Renal pelvis (tissue), 12 donors: ENCODE results near the gene VDAC1. TPM values are rescaled to one million over a fixed set of nuclear protein-coding genes. Genes with fewer than 3 reads are reported as not detected.

Source experiments
- DNase-seq: peaks from one replicate; pipeline ENCODE4 v3.0.0-alpha.2; 2013
- long read RNA-seq, 16 experiments: transcript quantifications; one replicate each; lab custom pipeline, GENCODE V29; 2026
- polyA plus RNA-seq, 3 donors: library from polyadenylated mRNA; unstranded; fragments of 120-200 nt; gene quantifications; one replicate each; pipeline ENCODE4 v1.2.1, GENCODE V29; 2013; ENCODE audit not compliant: insufficient read length in 3 of 3

Gene VDAC1, protein sequence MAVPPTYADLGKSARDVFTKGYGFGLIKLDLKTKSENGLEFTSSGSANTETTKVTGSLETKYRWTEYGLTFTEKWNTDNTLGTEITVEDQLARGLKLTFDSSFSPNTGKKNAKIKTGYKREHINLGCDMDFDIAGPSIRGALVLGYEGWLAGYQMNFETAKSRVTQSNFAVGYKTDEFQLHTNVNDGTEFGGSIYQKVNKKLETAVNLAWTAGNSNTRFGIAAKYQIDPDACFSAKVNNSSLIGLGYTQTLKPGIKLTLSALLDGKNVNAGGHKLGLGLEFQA
- polyA plus RNA-seq: 100 to 1,000 TPM; 169 to 196 (median 192) TPM
- long read RNA-seq, donor 1, transcript VDAC1-203 (9 exons, 1,873 nt): major isoform, 60 of 128 reads
- long read RNA-seq, donor 1, transcript VDAC1-202 (9 exons, 1,807 nt): minor isoform, 12 of 128 reads
- long read RNA-seq, donor 1, transcript VDAC1-207 (4 exons, 635 nt): minor isoform, 48 of 128 reads
- long read RNA-seq, donor 1, partial matches to known transcripts: 6 of 128 reads
- long read RNA-seq, donor 1, other reads (novel, unspliced or antisense): 0 of 128 reads
- long read RNA-seq, donor 2, transcript VDAC1-203 (9 exons, 1,873 nt): minor isoform, 71 of 192 reads
- long read RNA-seq, donor 2, transcript VDAC1-202 (9 exons, 1,807 nt): minor isoform, 16 of 192 reads
- long read RNA-seq, donor 2, transcript VDAC1-207 (4 exons, 635 nt): major isoform, 78 of 192 reads
- long read RNA-seq, donor 2, partial matches to known transcripts: 24 of 192 reads
- long read RNA-seq, donor 2, other reads (novel, unspliced or antisense): 0 of 192 reads
- long read RNA-seq, donor 3, transcript VDAC1-203 (9 exons, 1,873 nt): major isoform, 71 of 138 reads
- long read RNA-seq, donor 3, transcript VDAC1-202 (9 exons, 1,807 nt): minor isoform, 14 of 138 reads
- long read RNA-seq, donor 3, transcript VDAC1-207 (4 exons, 635 nt): minor isoform, 37 of 138 reads
- long read RNA-seq, donor 3, partial matches to known transcripts: 14 of 138 reads
- long read RNA-seq, donor 3, other reads (novel, unspliced or antisense): 0 of 138 reads
- long read RNA-seq, donor 4, transcript VDAC1-202 (9 exons, 1,807 nt): minor isoform, 12 of 212 reads
- long read RNA-seq, donor 4, transcript VDAC1-203 (9 exons, 1,873 nt): major isoform, 66 of 212 reads
- long read RNA-seq, donor 4, transcript VDAC1-207 (4 exons, 635 nt): minor isoform, 63 of 212 reads
- long read RNA-seq, donor 4, partial matches to known transcripts: 68 of 212 reads
- long read RNA-seq, donor 4, other reads (novel, unspliced or antisense): 0 of 212 reads
- long read RNA-seq, donor 5, transcript VDAC1-203 (9 exons, 1,873 nt): major isoform, 32 of 50 reads
- long read RNA-seq, donor 5, transcript VDAC1-207 (4 exons, 635 nt): minor isoform, 9 of 50 reads
- long read RNA-seq, donor 5, transcript VDAC1-202 (9 exons, 1,807 nt): minor isoform, 7 of 50 reads
- long read RNA-seq, donor 5, partial matches to known transcripts: 0 of 50 reads
- long read RNA-seq, donor 5, other reads (novel, unspliced or antisense): 0 of 50 reads
- long read RNA-seq, donor 6, transcript VDAC1-202 (9 exons, 1,807 nt): minor isoform, 8 of 115 reads
- long read RNA-seq, donor 6, transcript VDAC1-203 (9 exons, 1,873 nt): minor isoform, 38 of 115 reads
- long read RNA-seq, donor 6, transcript VDAC1-207 (4 exons, 635 nt): major isoform, 59 of 115 reads
- long read RNA-seq, donor 6, partial matches to known transcripts: 6 of 115 reads
- long read RNA-seq, donor 6, other reads (novel, unspliced or antisense): 0 of 115 reads
- long read RNA-seq, donor 7, transcript VDAC1-202 (9 exons, 1,807 nt): minor isoform, 20 of 154 reads
- long read RNA-seq, donor 7, transcript VDAC1-203 (9 exons, 1,873 nt): major isoform, 69 of 154 reads
- long read RNA-seq, donor 7, transcript VDAC1-207 (4 exons, 635 nt): minor isoform, 28 of 154 reads
- long read RNA-seq, donor 7, partial matches to known transcripts: 37 of 154 reads
- long read RNA-seq, donor 7, other reads (novel, unspliced or antisense): 0 of 154 reads
- long read RNA-seq, donor 8, transcript VDAC1-207 (4 exons, 635 nt): minor isoform, 13 of 36 reads
- long read RNA-seq, donor 8, transcript VDAC1-202 (9 exons, 1,807 nt): minor isoform, 6 of 36 reads
- long read RNA-seq, donor 8, transcript VDAC1-203 (9 exons, 1,873 nt): major isoform, 16 of 36 reads
- long read RNA-seq, donor 8, partial matches to known transcripts: 0 of 36 reads
- long read RNA-seq, donor 8, other reads (novel, unspliced or antisense): 0 of 36 reads
- long read RNA-seq, donor 9, transcript VDAC1-207 (4 exons, 635 nt): minor isoform, 55 of 169 reads
- long read RNA-seq, donor 9, transcript VDAC1-203 (9 exons, 1,873 nt): major isoform, 75 of 169 reads
- long read RNA-seq, donor 9, transcript VDAC1-202 (9 exons, 1,807 nt): minor isoform, 14 of 169 reads
- long read RNA-seq, donor 9, partial matches to known transcripts: 21 of 169 reads
- long read RNA-seq, donor 9, other reads (novel, unspliced or antisense): 0 of 169 reads
- long read RNA-seq, donor 10, transcript VDAC1-202 (9 exons, 1,807 nt): minor isoform, 17 of 121 reads
- long read RNA-seq, donor 10, transcript VDAC1-207 (4 exons, 635 nt): major isoform, 47 of 121 reads
- long read RNA-seq, donor 10, transcript VDAC1-203 (9 exons, 1,873 nt): minor isoform, 34 of 121 reads
- long read RNA-seq, donor 10, partial matches to known transcripts: 20 of 121 reads
- long read RNA-seq, donor 10, other reads (novel, unspliced or antisense): 0 of 121 reads
- long read RNA-seq, donor 11, transcript VDAC1-202 (9 exons, 1,807 nt): minor isoform, 12 of 70 reads
- long read RNA-seq, donor 11, transcript VDAC1-203 (9 exons, 1,873 nt): major isoform, 37 of 70 reads
- long read RNA-seq, donor 11, transcript VDAC1-207 (4 exons, 635 nt): minor isoform, 14 of 70 reads
- long read RNA-seq, donor 11, partial matches to known transcripts: 5 of 70 reads
- long read RNA-seq, donor 11, other reads (novel, unspliced or antisense): 0 of 70 reads
- long read RNA-seq, donor 12, transcript VDAC1-203 (9 exons, 1,873 nt): minor isoform, 72 of 195 reads
- long read RNA-seq, donor 12, transcript VDAC1-202 (9 exons, 1,807 nt): minor isoform, 22 of 195 reads
- long read RNA-seq, donor 12, transcript VDAC1-207 (4 exons, 635 nt): major isoform, 76 of 195 reads
- long read RNA-seq, donor 12, partial matches to known transcripts: 21 of 195 reads
- long read RNA-seq, donor 12, other reads (novel, unspliced or antisense): 0 of 195 reads
- long read RNA-seq, donor 13, transcript VDAC1-207 (4 exons, 635 nt): minor isoform, 15 of 68 reads
- long read RNA-seq, donor 13, transcript VDAC1-202 (9 exons, 1,807 nt): minor isoform, 9 of 68 reads
- long read RNA-seq, donor 13, transcript VDAC1-203 (9 exons, 1,873 nt): major isoform, 38 of 68 reads
- long read RNA-seq, donor 13, partial matches to known transcripts: 6 of 68 reads
- long read RNA-seq, donor 13, other reads (novel, unspliced or antisense): 0 of 68 reads
- long read RNA-seq, donor 14, transcript VDAC1-202 (9 exons, 1,807 nt): minor isoform, 16 of 162 reads
- long read RNA-seq, donor 14, transcript VDAC1-203 (9 exons, 1,873 nt): major isoform, 75 of 162 reads
- long read RNA-seq, donor 14, transcript VDAC1-207 (4 exons, 635 nt): minor isoform, 24 of 162 reads
- long read RNA-seq, donor 14, partial matches to known transcripts: 42 of 162 reads
- long read RNA-seq, donor 14, other reads (novel, unspliced or antisense): 0 of 162 reads
- long read RNA-seq, donor 15, transcript VDAC1-207 (4 exons, 635 nt): major isoform, 110 of 228 reads
- long read RNA-seq, donor 15, transcript VDAC1-203 (9 exons, 1,873 nt): minor isoform, 80 of 228 reads
- long read RNA-seq, donor 15, transcript VDAC1-202 (9 exons, 1,807 nt): minor isoform, 12 of 228 reads
- long read RNA-seq, donor 15, transcript VDAC1-206 (3 exons, 694 nt): minor isoform, 6 of 228 reads
- long read RNA-seq, donor 15, partial matches to known transcripts: 20 of 228 reads
- long read RNA-seq, donor 15, other reads (novel, unspliced or antisense): 0 of 228 reads
- long read RNA-seq, donor 16, transcript VDAC1-207 (4 exons, 635 nt): minor isoform, 38 of 140 reads
- long read RNA-seq, donor 16, transcript VDAC1-202 (9 exons, 1,807 nt): minor isoform, 15 of 140 reads
- long read RNA-seq, donor 16, transcript VDAC1-203 (9 exons, 1,873 nt): major isoform, 71 of 140 reads
- long read RNA-seq, donor 16, partial matches to known transcripts: 14 of 140 reads
- long read RNA-seq, donor 16, other reads (novel, unspliced or antisense): 0 of 140 reads

DNA sequence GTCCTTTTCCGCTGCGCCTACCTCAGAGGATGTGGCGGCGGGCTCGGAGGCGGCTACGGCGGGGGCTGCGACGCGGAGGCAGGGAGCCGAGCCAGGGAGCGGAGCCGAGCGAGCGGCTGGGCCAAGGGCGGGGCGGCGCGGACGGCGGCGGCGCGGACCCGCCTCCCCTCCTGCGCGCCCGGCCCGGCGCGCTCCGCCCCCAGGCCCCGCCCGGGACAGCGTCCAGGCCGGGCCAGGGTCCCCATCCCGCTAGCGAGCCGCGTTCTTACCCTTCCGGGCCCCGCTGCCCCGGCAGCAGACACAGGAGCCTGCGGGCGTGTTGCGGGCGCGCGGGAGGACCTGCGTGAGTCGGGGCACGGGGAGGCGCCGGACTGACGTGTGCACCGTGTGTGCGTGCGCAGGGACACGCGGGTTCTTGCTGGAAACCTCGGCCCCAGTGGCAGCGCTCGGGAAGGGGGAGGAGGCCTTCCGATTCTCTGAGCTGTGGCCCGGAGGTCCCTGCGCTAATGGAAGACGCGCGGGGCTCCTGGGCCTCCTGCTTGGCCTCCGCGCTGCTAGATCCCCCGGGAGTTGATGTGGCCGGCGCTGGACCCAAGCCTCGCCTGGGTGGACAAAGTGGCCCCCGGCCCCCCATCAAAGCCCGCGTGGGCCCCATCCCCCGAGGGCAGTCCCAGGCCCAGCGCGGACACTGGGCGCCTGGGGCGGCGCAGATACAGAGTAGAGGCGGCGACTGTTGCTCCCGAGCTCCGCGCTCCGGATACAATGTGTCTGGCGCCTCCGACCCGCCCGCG lies at the start of gene VDAC1:
VDAC1 (minus strand) TSS at position 350 of the 791 bp plus-strand sequence. CDS start 11,963 bp downstream, outside the sequence.
- peak; percentile 85 for DNase-seq

DNA sequence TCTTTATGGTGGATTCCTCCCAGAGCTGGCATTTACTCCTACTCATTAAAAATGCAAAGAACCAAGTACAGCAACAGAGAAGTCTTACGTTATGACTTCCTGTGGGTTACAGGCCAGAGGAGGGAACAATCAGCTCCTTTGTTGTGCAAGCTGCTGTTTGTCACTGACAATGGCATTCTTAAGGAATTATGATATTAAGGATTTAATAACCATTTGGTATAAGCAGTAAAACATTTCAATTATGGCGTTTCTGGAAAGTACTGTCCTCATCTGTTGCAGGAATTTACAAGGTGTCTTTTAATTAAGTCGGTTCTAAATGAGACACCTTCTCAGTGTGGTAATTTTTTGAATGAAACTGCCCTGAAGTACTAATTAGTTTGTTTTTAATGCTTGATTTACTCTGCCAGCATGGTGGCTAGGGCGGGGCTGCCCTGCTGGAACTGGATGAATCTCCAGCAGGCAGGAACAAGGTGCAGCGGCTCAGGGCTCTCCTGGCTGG lies 49.1 kb upstream of the VDAC1 start:
- DNase-seq: peak; percentile 39

GRCh38 chr5:134053314-134053839 lies 48.6 kb upstream of the VDAC1 start:
- DNase-seq: no peak

GRCh38 chr5:134051305-134051704 lies 46.5 kb upstream of the VDAC1 start:
- DNase-seq: no peak

DNA sequence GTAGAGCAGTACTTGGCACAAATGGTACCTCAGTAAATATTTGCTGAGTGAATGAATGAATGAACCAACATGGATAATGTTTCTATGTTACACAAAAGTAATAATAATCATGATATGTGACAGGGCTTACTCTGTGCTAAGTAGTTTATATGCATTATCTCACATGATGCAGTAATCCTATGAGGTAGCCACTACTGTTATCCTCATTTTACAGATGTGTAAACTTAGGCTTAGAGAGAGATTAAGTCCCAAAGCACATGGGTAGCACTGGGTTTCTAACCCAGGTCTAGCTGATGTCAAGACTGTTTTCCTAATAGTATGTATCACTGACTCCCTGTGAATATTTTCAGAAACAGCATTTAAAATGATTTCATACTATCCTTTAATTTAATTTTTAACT lies 44.1 kb upstream of the VDAC1 start:
- no peak for DNase-seq

- no peak for DNase-seq
These were observed 42.9 kb upstream of the VDAC1 start for GRCh38 chr5:134047687-134048056.

DNA sequence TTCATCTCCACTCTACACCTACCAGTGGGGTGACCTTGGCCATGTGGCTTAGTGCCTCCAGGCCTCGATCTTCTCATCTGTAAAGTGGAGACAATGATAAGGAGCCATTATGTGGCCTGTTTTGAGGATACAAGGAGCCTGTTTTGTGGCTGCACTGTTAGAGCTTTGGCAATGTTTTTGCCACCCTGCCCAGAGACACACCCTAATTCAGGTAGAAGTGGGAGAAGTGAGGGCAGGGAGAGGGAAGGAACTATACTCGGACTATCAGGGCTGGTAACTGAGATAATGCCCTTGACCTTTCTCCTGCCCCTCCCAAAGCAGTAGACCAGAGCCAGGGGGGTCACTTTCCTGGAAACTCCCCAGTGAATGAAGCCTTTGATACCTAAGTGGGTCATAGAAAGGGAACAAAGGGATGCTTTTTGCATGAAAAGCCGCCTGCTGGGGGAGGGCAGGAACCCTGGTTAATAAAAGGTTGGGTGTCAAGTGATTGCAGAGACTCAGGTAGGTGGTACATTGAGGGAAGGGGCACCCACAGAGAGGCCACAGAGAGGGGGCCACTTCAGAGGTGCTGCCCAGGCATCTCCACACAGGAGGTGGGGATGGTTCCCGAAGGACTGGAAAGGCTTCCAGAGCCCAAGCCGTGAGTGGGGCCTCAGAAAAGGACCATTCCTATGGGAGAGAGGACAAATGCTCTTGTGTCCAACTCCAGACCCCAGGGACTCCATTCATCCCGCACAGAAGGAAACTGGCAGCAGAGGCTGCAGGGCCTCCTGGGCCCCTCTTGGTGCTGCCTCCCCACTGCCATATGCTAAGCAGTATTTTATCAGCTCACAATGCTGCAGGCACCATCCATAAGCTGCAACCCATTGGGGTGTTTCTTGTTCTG lies 42.3 kb upstream of the VDAC1 start:
- DNase-seq: no peak

- DNase-seq: no peak
These were observed 41.6 kb upstream of the VDAC1 start for GRCh38 chr5:134046330-134046729.

DNA sequence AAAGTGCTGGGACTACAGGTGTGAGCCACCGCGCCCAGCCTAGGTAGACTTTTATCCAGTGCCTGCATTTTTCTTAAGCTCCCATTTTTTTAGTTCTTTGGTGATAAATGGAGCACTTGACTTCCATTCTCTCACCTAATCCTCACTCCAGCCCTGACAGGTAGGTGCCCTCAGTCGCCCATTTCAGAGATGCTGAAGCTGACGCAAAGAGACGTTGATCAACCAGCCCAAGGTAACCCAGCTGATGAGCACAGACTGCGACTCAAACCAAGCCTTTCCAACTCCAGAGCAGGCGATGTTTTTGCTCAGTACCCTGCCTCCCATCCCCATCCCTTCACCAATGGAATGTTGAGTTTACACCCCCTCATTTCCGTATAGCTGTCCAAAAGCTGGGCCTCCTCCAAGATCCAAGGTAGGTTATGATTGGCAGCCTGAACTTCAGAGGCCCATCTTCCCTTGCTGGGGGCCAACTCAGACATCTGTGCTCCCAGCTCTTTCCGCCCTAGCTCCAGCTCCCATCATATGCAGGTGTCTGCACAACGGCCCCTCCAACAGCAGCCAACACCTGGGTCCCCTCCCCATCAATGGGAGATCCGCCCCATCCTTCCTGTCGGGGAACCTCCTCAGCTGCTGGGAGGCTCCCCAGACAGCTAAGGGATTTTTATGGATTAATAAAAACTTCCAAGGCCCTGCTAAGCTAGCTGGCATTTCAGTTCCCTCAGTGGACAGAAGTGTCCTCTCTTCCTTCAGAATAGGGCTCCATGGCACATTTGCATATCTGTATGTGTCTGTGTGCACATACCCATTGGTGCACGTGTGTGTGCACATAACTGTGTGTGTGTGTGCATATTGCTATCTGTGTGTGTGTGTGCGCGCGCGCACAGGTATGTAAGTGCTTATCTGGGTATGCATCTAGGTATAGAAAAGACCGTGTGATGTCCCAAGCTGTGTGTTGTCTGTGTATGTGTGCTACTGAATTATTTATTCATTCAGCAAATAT lies 39.3 kb upstream of the VDAC1 start:
- DNase-seq: no peak

DNA sequence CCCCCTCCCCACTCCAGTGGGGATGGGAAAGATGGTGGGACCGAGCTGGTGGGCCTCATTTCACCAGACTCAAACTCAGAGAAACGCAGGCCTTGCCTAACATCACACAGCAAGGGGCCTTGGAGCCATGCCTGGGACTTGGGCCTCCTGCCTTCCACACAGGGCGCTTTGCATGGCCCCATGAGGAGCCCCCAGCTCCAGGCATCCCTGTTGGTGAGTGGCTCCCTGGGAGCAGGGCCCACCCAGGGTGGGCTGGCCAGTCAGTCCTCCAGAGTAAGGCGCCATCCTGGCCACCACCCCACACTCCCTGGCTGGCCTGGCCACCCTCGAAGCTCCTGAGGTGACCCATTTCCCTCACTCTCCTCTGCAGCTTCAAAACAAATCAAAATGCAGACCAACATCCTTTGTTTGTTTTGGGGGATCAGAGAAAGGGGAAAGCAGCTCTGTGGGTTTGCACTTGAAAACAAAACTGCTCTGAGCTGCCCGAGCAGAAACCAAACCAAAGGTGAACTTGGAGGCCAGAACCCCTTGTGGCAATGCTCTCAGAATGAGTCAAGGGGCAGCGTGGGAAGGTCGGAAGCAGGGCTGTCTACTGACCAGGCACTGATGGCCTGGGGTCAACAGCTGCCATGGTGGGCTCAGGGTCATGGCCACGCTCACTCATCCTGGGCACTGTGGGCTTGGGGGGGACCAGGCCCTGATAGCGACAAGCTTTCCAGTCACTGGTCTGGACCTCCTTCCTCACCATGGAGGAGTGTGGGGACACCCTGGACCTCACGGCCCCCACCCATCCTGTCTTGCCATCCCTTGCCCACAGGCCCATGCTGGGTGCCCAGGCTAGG lies 37.0 kb upstream of the VDAC1 start:
- DNase-seq: no peak

GRCh38 chr5:134038138-134038537 lies 33.4 kb upstream of the VDAC1 start:
- DNase-seq: no peak
